Neural cell (in vitro differentiated cells): ENCODE data around the gene PFKP. TPM values are rescaled to one million over a fixed set of nuclear protein-coding genes. Genes with fewer than 3 reads are reported as not detected.

Experiments
- H2AFZ ChIP-seq: fragments of 200-600, 300-800 bp; sonication (generic), shearing (Covaris generic); 2 replicates; pipeline ENCODE4 v1.6.0; 2014; ENCODE audit warnings: low read depth, mild to moderate bottlenecking, antibody characterized with exemption, low read length, moderate library complexity
- H3F3A ChIP-seq: fragments of 200-600 bp; shearing (Covaris generic); 2 replicates; pipeline ENCODE4 v1.6.1; 2016; ENCODE audit warnings: mild to moderate bottlenecking, moderate library complexity, mixed read lengths, antibody characterized with exemption, low read length; ENCODE audit not compliant: insufficient read depth, poor library complexity, severe bottlenecking
- H3K27ac ChIP-seq: fragments of 200-600, 300-800 bp; sonication (generic), shearing (Covaris generic); 2 replicates; pipeline ENCODE4 v1.5.1; 2014; ENCODE audit warnings: mild to moderate bottlenecking, low read length, moderate library complexity
- H3K27me3 ChIP-seq: fragments of 300-800, 200-600 bp; sonication (generic), shearing (Covaris generic); 2 replicates; pipeline ENCODE4 v1.6.0; 2014; ENCODE audit warnings: mild to moderate bottlenecking, low read depth, low read length, moderate library complexity; ENCODE audit not compliant: insufficient read depth
- H3K36me3 ChIP-seq: fragments of 300-800, 200-600 bp; sonication (generic), shearing (Covaris generic); 2 replicates; pipeline ENCODE4 v1.5.1; 2014; ENCODE audit warnings: mild to moderate bottlenecking, antibody characterized with exemption, low read length, moderate library complexity; ENCODE audit not compliant: insufficient read depth
- H3K4me2 ChIP-seq: fragments of 300-800, 200-600 bp; sonication (generic), shearing (Covaris generic); 2 replicates; pipeline ENCODE4 v1.6.0; 2014; ENCODE audit warnings: mild to moderate bottlenecking, low read length
- H3K4me3 ChIP-seq: fragments of 300-800, 200-600 bp; sonication (generic), shearing (Covaris generic); 2 replicates; pipeline ENCODE4 v1.5.1; 2014; ENCODE audit warnings: mild to moderate bottlenecking, low read length, moderate library complexity
- H3K79me2 ChIP-seq: fragments of 200-600 bp; shearing (Covaris generic); replicated peaks from 2 replicates; pipeline ENCODE4 v1.6.0; 2014; ENCODE audit warnings: mild to moderate bottlenecking, low read length, moderate library complexity; ENCODE audit not compliant: insufficient read depth
- H3K9ac ChIP-seq: fragments of 300-800, 200-600 bp; sonication (generic), shearing (Covaris generic); 2 replicates; pipeline ENCODE4 v1.6.1; 2016; ENCODE audit warnings: mild to moderate bottlenecking, low read length, mixed read lengths
- H3K9me2 ChIP-seq: fragments of 200-600 bp; shearing (Covaris generic); 2 replicates; pipeline ENCODE4 v1.6.1; 2016; ENCODE audit warnings: mild to moderate bottlenecking, low read length, mixed read lengths; ENCODE audit not compliant: insufficient read depth
- H3K9me3 ChIP-seq: fragments of 200-600, 300-800 bp; sonication (generic), shearing (Covaris generic); 2 replicates; pipeline ENCODE4 v1.6.1; 2016; ENCODE audit warnings: mild to moderate bottlenecking, mixed run types, low read length, moderate library complexity, mixed read lengths
- H4K20me1 ChIP-seq: fragments of 200-600 bp; shearing (Covaris generic); 2 replicates; pipeline ENCODE4 v1.6.1; 2016; ENCODE audit warnings: mild to moderate bottlenecking, mixed run types; ENCODE audit not compliant: insufficient read depth
- CTCF ChIP-seq: fragments of 450-650 bp; IDR thresholded peaks from 2 replicates; pipeline ENCODE4 v1.5.1; 2014; ENCODE audit warnings: antibody characterized with exemption, mild to moderate bottlenecking, moderate library complexity; ENCODE audit not compliant: poor library complexity, severe bottlenecking
- EP300 ChIP-seq: fragments of 450-650 bp; conservative IDR thresholded peaks from 2 replicates; pipeline ENCODE4 v1.6.1; 2014; ENCODE audit warnings: antibody characterized with exemption, mild to moderate bottlenecking, moderate library complexity; ENCODE audit not compliant: poor library complexity, severe bottlenecking
- EZH2 ChIP-seq: fragments of 200-600, 300-800 bp; shearing (Covaris generic), sonication (generic); IDR thresholded peaks from 2 replicates; pipeline ENCODE4 v1.6.1; 2014; ENCODE audit warnings: antibody characterized with exemption, low read length, borderline replicate concordance, mild to moderate bottlenecking; ENCODE audit not compliant: insufficient read depth, poor library complexity, severe bottlenecking
- MXI1 ChIP-seq: fragments of 450-650 bp; conservative IDR thresholded peaks from 2 replicates; pipeline ENCODE4 v1.6.1; 2014; ENCODE audit warnings: antibody characterized with exemption, mild to moderate bottlenecking; ENCODE audit not compliant: poor library complexity, severe bottlenecking
- POLR2AphosphoS5 ChIP-seq: IDR thresholded peaks from 2 replicates; pipeline ENCODE4 v1.6.1; 2012
- RAD21 ChIP-seq: fragments of 450-650 bp; conservative IDR thresholded peaks from 2 replicates; pipeline ENCODE4 v1.6.1; 2014; ENCODE audit warnings: antibody characterized with exemption, mild to moderate bottlenecking, moderate library complexity
- REST ChIP-seq: IDR thresholded peaks from 2 replicates; pipeline ENCODE4 v1.6.1; 2012; ENCODE audit warnings: borderline replicate concordance
- SMC3 ChIP-seq: fragments of 450-650 bp; conservative IDR thresholded peaks from 2 replicates; pipeline ENCODE4 v1.6.1; 2014; ENCODE audit warnings: antibody characterized with exemption, mild to moderate bottlenecking, moderate library complexity; ENCODE audit not compliant: poor library complexity
- TAF1 ChIP-seq: IDR thresholded peaks from 2 replicates; pipeline ENCODE4 v1.6.1; 2012; ENCODE audit warnings: low read depth
- polyA minus RNA-seq: library from RNA; depleted of rRNA, polyadenylated mRNA; stranded (reverse); fragments of >200 nt; gene quantifications from 2 replicates; pipeline ENCODE4 v1.2.3, GENCODE V29; 2014
- polyA plus RNA-seq: library from polyadenylated mRNA; depleted of rRNA; stranded (reverse); fragments of >200 nt; gene quantifications from 2 replicates; pipeline ENCODE4 v1.2.3, GENCODE V29; 2014

Gene PFKP
- polyA plus RNA-seq (23.0 and 27.9 TPM in 2 replicates), polyA minus RNA-seq (23.8 and 26.5 TPM in 2 replicates)

GRCh38 chr10:3067118-3067858 is at the start of gene PFKP:
TSS of gene PFKP (plus strand) at chr10:3067548. CDS start at chr10:3067596, 48 bp downstream.
- Histone ChIP-seq H3K79me2 (no peaks in the 10 kb centered on the region), H3K27me3 (peaks cover 36% of the 10 kb centered on the region), H3K27ac (peak within 1 kb of the TSS; percentile 74), H2AFZ (peak within 1 kb of the TSS; percentile 65), H3K36me3 (no peaks in the 10 kb centered on the region), H3K4me3 (peak within 1 kb of the TSS; percentile 84), H3F3A (no peaks in the 10 kb centered on the region), H3K9me2 (no peaks in the 10 kb centered on the region), H3K9ac (peak within 1 kb of the TSS; percentile 82), H4K20me1 (no peaks in the 10 kb centered on the region), H3K4me2 (peak within 1 kb of the TSS; percentile 70), H3K9me3 (no peaks in the 10 kb centered on the region)
- peak; percentile 35 for TF ChIP-seq POLR2AphosphoS5
- TF ChIP-seq SMC3: no peak

GRCh38 chr10:3018247-3018646 is 49.1 kb upstream of the PFKP start:
- Histone ChIP-seq H3K9ac (no peak overlapping the region), H3K4me2 (no peak overlapping the region), H4K20me1 (no peaks in the 10 kb centered on the region), H3K27me3 (no peaks in the 10 kb centered on the region), H3K9me2 (no peaks in the 10 kb centered on the region), H3K79me2 (no peaks in the 10 kb centered on the region), H2AFZ (no peak overlapping the region), H3K4me3 (no peak overlapping the region), H3F3A (no peaks in the 10 kb centered on the region), H3K27ac (no peak overlapping the region), H3K9me3 (no peaks in the 10 kb centered on the region), H3K36me3 (no peaks in the 10 kb centered on the region)
- no peak for TF ChIP-seq SMC3
- TF ChIP-seq EP300: no peak
- no peak for TF ChIP-seq CTCF
- TF ChIP-seq TAF1: no peak
- no peak for TF ChIP-seq POLR2AphosphoS5
- no peak for TF ChIP-seq EZH2
- no peak for TF ChIP-seq REST
- TF ChIP-seq RAD21: no peak
- no peak for TF ChIP-seq MXI1
